Suprapubic skin (tissue), 4 donors: ENCODE results near the gene FSIP1.

Source experiments
- CTCF ChIP-seq, 2 donors: fragments of 200-600 bp in 1 of 2; fragments of 450-650 bp in 1 of 2; sonication (generic) in 1 of 2; IDR thresholded peaks; one replicate each; pipeline ENCODE4 v1.5.1; 2016 to 2019; ENCODE audit warnings: antibody characterized with exemption in 2 of 2, mild to moderate bottlenecking in 1 of 2, moderate library complexity in 1 of 2
- POLR2A ChIP-seq, 2 donors: fragments of 450-650 bp; IDR thresholded peaks; one replicate each; pipeline ENCODE4 v1.6.1; 2017; ENCODE audit warnings: antibody characterized with exemption in 2 of 2, mild to moderate bottlenecking in 2 of 2, moderate library complexity in 2 of 2
- POLR2AphosphoS5 ChIP-seq, 3 donors: sonication (generic); formaldehyde crosslinking; IDR thresholded peaks; one replicate each; pipeline ENCODE4 v1.6.1; 2017; ENCODE audit warnings: antibody characterized with exemption in 3 of 3

- TF ChIP-seq CTCF (IDR thresholded peaks at IDR 0.05) (no peak), POLR2AphosphoS5 (IDR thresholded peaks at IDR 0.05) (no peak), POLR2A (IDR thresholded peaks at IDR 0.05) (no peak)
Measured at GRCh38 chr15:39646425-39646824, 136.2 kb downstream of the FSIP1 start.
